AG04449 (cell line): Measurements from ENCODE around the gene PVALEF.

Source experiments
- CTCF ChIA-PET: fragments of 350-600 bp; formaldehyde crosslinking; extraction: SDS; loops from one replicate; lab custom pipeline; 2021; ENCODE audit warnings: antibody characterized with exemption; lab: Yijun Ruan, JAX
- POLR2A ChIA-PET: fragments of 400-600, 350-600 bp; formaldehyde crosslinking; extraction: SDS; loops from one replicate; lab custom pipeline; 2020; ENCODE audit warnings: antibody characterized with exemption, inconsistent platforms; lab: Yijun Ruan, JAX
- DNase-seq: peaks from one replicate; pipeline ENCODE4 v3.0.0-alpha.2; 2010; ENCODE audit warnings: low read depth, low spot score
- H3K4me3 ChIP-seq: 2 replicates; pipeline ENCODE4 v1.5.1; 2011; ENCODE audit warnings: low read depth, mild to moderate bottlenecking, control low read depth, low read length
- TF ChIP-seq, protein P1 (sequence below): IDR thresholded peaks from one replicate; pipeline ENCODE4 v1.5.1; 2011; ENCODE audit warnings: mild to moderate bottlenecking, moderate library complexity, low read length, control low read depth, inconsistent platforms; ENCODE audit not compliant: insufficient read depth; ENCODE audit errors: missing control alignments

PVALEF gene

DNA sequence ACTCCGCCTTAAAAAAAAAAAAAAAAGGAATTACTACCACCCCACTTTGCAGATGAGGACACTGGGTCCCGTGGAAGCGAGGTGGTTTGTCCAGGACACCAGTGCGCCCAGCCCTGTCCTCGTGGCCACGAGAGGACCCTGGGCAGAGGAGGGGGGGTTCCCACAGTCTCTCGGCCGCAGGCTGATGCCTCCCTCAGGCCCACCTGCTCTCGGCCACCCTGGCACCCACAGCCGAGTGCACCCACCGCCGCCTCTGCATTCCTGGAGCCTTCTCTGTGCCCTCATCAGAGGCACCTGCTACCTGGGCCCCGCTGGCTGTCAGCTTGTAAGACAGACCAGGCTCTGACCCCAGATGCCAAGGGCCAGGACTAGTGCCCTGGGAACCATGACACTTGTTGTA, 28.1 kb upstream of the PVALEF start:
- TF ChIP-seq, protein P1, sequence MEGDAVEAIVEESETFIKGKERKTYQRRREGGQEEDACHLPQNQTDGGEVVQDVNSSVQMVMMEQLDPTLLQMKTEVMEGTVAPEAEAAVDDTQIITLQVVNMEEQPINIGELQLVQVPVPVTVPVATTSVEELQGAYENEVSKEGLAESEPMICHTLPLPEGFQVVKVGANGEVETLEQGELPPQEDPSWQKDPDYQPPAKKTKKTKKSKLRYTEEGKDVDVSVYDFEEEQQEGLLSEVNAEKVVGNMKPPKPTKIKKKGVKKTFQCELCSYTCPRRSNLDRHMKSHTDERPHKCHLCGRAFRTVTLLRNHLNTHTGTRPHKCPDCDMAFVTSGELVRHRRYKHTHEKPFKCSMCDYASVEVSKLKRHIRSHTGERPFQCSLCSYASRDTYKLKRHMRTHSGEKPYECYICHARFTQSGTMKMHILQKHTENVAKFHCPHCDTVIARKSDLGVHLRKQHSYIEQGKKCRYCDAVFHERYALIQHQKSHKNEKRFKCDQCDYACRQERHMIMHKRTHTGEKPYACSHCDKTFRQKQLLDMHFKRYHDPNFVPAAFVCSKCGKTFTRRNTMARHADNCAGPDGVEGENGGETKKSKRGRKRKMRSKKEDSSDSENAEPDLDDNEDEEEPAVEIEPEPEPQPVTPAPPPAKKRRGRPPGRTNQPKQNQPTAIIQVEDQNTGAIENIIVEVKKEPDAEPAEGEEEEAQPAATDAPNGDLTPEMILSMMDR = no peak
- CTCF ChIA-PET = no interaction called here
- POLR2A ChIA-PET = no interaction called here
- no peak overlapping the region for H3K4me3 ChIP-seq
- no peak for DNase-seq

DNA sequence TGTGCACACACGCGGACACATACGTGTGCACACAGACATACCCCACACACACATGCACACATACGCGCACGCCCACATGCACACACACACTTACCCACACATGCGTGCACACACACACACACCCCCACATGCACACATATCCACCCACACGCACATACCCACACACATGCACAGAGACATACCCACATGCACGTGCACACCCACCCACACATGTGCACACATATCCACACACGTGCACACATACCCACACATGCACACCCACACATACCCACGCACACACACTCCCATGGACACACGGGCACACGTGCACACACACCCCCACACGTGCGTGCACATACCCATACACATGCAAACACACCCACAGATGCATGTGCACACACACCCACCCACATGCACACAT, 27.2 kb upstream of the PVALEF start:
- ChIA-PET CTCF (no interaction called here), POLR2A (no interaction called here)
- H3K4me3 ChIP-seq = no peak overlapping the region
- DNase-seq = no peak
- TF ChIP-seq, protein P1 = no peak

DNA sequence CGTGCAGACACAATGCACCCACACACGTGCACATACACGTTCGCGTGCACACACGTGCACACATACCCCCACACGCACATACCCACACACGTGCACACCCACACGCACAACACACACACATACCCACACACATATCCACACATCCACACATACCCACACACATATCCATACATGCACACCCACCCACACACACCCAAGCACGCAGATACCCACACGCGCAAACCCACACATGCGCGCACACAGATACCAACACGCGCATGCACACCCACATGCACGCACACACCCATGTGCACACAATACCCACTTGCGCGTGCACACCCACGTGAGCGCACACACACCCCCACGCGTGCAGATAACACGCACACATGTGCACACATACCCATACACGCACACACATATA, 26.8 kb upstream of the PVALEF start:
- POLR2A ChIA-PET = no interaction called here

DNA sequence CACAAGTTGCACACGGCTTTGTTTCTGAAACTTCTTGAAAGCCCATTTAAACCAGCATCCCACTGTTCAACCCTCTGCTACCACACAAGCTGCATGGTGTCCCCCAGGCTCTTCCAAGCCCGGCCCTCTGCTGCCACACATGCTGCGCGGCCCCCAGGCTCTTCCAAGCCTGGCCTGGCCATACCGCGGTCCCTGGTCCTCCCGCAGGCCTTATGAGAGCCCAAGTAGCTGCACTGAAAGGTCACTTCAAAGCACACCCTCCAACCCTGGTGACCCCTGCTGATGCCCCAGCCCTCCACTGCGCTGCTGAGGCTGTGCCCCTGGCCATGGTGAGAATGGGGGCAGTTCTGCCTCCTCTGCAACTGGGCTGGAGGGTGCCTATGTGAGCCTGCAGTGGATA, 25.9 kb upstream of the PVALEF start:
- CTCF ChIA-PET = interaction anchor here (1.2 to 1.5 kb wide), 2 partner anchors 14 to 61 kb away, joined by 5 read pairs; no protein-coding TSS in a partner anchor
- POLR2A ChIA-PET = no interaction called here
- no peak overlapping the region for H3K4me3 ChIP-seq
- no peak for DNase-seq
- TF ChIP-seq, protein P1 = no peak

More for the DNA sequence above, 26.8 kb upstream of the PVALEF start:
- CTCF ChIA-PET = no interaction called here
- no peak for DNase-seq
- H3K4me3 ChIP-seq = no peak overlapping the region
- TF ChIP-seq, protein P1 = no peak

DNA sequence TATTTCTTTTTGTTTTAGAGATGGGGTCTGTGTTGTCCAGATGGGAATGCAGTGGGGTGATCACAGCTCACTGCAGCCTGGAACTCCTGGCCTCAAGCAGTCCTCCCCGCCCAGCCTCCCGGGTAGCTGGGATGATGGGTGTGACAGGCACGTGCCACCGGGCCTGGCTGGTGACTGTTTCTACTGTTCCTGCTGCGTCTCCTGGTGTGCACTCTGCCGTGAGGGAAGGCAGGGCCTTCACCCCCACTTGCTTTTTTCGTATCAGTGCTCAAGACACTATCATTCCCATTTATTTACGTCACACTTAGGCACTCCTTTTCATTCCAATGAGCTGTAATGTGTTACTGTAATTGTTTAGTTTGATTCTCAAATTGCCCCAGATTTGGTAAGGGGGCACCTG, 25.3 kb upstream of the PVALEF start:
- POLR2A ChIA-PET = no interaction called here
- TF ChIP-seq, protein P1 = no peak
- no peak overlapping the region for H3K4me3 ChIP-seq
- CTCF ChIA-PET = interaction anchor here (0.9 to 1.6 kb wide), 7 partner anchors 12 to 345 kb away, joined by 3 to 5 read pairs (median 3); no protein-coding TSS in a partner anchor
- no peak for DNase-seq

DNA sequence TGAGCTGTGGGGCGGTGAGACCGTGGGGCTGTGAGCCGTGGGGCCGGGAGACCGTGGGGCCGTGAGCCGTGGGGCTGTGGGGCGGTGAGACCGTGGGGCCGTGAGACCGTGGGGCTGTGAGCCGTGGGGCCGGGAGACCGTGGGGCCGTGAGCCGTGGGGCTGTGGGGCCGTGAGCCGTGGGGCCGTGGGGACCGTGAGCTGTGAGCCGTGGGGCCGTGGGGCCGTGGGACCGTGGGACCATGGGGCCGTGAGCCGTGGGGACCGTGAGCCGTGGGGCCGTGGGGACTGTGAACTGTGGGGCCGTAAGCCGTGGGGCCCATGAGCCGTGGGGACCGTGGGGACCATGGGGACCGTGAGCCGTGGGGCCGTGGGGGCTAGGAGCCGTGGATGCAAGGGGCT, 24.6 kb upstream of the PVALEF start:
- TF ChIP-seq, protein P1 = no peak
- no peak for DNase-seq
- no peak overlapping the region for H3K4me3 ChIP-seq
- CTCF ChIA-PET = interaction anchor here (0.9 to 4.4 kb wide), 10 partner anchors 8 to 344 kb away, joined by 3 to 38 read pairs (median 4); no protein-coding TSS in a partner anchor
- POLR2A ChIA-PET = interaction anchor here (0.6 kb wide), 1 partner anchor 98 kb away, joined by 3 read pairs; the partner anchor contains the start of genes NDUFAF8 and TEPSIN
